NCI-H774 (cell line): ENCODE measurements around the gene NFIA.

Source experiments
- DNase-seq: peaks from one replicate; lab custom pipeline; 2025; lab: John Stamatoyannopoulos, UW

Gene NFIA

GRCh38 chr1:61183471-61184039, 101.2 kb downstream of the NFIA start:
- peak; percentile 63 for DNase-seq

DNA sequence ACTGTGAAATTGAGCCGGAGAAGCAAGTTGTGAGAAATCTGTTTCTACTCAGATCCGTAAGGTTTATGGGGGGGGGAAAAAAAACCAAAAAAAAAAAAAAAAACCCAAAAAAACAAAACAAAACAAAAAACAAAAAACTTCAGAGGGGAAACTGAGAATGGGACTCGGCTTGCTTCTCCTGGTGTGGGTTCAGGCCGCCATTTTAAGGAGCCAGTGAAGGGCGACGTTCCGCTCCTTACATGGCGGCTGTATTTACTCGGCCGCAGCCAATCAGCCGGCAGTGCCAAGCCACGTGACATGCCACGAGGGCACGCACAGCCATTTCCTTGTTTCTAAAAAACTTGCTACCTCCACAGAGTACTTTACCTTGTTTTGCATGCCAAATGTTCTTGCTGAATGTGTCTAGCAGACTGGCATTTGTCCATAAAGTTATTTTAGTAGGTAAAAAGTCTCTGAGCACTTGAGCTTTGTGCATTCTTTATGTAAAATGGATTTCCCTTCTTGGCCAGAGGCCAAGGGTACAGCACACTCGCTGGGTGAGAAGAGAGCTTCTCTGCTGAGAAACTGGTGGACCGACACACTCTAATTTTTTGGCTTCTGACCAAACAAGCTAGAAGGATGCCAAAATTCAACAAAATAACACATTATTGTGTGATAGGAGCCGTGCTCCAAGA, 101.8 kb downstream of the NFIA start:
- DNase-seq: peak; percentile 88

DNA sequence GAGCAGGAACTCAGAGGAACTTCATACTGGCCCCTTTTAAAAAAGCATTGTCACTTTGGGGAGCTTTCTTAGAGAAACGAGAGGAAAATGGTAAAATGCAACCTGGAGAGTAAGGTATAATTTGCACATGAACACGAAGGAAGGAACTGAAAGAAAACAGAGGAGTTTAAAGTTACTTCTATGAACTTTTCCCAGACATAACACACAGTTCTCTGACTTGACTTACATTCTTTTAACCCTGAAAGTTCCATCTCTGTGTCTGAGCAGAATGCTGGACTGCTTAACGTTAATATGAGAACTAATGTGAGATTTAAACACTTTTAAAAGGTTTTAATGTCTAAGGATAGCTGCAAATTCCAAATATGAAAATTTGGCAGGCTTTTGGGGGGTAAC, 102.3 kb downstream of the NFIA start:
- no peak for DNase-seq

GRCh38 chr1:61186753-61187152, 104.4 kb downstream of the NFIA start:
- DNase-seq: no peak

DNA sequence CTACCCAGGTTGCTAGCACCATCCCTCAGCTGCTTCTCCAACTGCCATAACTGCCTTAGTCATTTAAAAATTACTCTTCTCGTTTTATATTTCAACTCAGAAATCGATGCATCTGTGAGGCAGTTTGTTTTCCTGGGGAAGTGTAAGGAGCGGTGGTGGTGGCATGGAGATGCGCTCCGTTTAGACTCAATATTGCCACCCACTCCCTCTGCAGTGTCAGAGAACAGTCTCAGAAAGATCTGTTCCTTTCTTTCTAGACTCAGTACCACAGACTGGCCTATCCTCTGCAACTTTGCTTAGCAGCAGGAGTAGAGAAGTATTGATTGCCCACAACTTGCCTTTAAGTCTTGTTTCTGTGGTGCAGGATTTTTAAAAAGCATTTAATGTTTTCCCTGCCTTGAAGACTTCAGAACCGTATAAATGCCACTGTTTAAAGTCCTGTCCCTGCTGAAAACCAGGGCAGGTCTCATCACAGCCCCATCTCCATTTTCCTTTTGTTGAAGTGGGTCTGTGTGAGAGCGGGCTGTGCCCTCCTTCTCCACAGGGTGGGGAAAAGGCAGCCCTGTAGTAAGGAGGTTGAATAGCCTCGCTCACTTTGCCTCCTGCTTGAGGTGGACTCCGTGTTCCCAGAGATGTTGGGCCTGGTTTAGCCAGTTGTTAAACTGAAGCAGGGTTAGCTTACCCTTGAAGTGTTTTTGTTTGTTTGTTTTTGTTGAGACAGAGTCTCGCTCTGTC, 105.2 kb downstream of the NFIA start:
- DNase-seq: no peak

GRCh38 chr1:61190153-61190552, 107.8 kb downstream of the NFIA start:
- DNase-seq: no peak

DNA sequence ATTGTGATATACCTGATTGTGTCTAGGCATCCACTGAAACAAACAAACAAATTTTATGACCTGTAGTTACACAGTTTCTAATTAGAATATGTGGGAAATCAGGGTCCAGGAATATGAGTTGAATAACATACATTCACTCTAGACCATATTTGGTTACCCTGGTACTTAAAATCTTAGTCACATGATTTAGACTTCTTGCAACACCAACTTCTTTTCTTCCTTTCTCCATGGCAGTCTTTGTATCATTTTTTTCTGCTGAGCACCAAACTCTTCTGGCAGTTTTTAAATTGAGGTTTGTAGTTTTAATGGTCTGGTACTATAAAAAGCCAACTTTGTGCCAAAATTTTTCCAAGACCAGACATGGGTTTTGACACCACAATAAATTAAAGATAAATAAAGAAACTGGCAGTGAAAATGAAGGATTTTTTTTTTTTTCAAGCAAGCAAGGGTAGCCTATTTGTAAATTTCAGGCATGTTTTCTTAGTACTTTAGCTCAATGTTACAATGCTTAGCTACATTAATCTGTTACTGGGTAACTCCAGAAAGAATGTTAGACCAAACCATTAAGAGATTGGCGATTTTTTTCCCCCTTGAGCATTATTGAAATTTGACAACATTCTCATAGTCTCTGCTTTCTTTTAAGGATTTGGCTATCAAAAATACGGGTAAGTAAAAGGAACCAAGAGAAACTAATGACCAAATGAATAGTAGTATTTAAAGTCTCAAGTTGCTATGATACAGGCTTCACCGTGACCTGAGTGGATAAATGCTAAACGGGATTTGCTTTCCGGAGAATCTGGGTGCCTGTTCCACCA, 108.5 kb downstream of the NFIA start:
- DNase-seq: no peak

GRCh38 chr1:61191433-61191720, 109.0 kb downstream of the NFIA start:
- no peak for DNase-seq

DNA sequence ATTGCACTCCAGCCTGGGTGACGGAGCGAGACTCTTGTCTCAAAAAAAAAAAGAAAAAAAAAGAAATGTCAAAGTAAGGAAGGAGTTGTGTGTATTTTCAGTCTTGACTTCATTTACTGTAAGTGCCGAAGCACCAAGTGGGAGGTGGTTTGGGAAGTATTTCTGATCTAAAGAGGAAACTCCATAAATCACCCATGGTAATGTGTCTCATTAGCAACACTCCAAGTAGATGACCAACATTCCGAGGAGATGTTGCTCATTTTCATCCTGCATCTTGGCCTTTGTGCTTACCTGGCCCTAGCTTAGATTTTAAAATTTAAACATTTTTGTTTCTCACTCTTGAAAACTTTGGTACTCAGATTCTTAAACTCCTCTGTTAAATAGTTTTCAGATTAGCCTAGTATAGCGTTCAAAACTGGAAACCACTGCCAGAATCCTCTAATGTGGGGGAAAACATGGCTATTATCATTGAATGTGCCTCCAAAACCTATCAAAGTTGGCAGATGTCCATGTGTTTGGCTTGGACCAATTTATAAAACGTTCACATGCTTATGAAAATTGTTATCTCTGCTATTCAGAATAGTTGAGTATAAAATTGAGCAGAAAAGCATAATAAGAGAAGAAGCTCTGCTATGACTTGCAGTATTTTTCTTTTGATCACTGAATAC, 110.4 kb downstream of the NFIA start:
- DNase-seq: no peak

DNA sequence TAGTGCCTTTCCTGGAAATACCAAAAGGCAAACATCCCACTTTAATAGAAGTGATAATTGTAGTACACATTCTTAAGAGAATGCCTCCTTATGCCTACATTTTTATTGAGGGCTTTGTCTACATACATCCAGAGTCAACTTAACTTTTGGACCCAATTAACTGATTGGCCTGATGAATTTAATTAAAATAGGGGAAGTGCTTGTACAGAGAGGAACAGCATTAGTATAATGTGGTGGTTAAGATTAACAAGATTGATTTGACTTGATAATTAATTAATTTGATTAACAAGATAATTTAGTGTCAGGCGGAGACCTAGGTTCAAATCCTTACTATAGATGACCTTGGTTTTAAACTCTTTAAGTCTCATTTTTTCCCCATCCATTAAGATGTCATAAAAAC, 111.4 kb downstream of the NFIA start:
- no peak for DNase-seq

- DNase-seq: no peak
Observed at GRCh38 chr1:61198554-61198953, 116.2 kb downstream of the NFIA start.

DNA sequence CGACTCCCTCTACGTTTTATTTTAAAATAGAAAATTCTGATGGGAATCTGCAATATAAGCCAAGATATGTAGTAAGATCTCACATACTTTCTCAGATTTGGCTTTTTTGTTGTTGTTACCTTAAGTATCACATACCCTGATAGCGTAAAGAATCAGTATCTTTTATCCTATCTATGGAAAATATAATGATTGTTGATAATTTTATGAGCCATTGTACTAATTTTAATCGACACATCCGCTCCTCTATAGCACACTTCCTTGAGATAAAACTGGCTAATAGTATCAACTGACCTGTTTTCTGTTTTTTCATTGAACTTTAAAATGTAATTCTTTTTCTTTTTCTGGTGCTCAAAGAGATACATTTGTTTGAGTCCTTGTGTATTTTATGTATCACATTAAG, 118.7 kb downstream of the NFIA start:
- DNase-seq: no peak

GRCh38 chr1:61202854-61203598, 120.7 kb downstream of the NFIA start:
- DNase-seq: no peak

- DNase-seq: no peak
Observed at GRCh38 chr1:61204528-61204927, 122.2 kb downstream of the NFIA start.

DNA sequence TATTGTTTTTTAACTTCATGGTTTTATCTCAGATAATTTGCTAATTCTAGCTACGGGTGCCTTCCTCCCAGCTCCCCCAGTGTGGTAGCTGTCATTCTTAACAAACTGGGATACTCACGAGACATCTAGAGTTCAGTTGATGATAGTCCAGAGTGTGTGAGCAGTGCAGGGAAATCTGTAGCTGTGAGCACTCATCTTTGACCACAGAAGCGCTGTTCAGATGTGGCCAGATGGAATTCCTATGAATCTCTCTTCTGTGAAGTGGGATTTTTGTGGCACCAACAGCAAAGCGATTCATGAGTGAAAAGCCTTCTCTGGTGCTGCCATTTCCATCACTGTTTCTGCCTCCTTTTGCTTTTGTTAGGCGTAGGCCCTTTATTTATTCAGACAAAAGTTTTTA, 125.1 kb downstream of the NFIA start:
- DNase-seq: no peak

- no peak for DNase-seq
Observed at GRCh38 chr1:61208172-61208571, 125.8 kb downstream of the NFIA start.

DNA sequence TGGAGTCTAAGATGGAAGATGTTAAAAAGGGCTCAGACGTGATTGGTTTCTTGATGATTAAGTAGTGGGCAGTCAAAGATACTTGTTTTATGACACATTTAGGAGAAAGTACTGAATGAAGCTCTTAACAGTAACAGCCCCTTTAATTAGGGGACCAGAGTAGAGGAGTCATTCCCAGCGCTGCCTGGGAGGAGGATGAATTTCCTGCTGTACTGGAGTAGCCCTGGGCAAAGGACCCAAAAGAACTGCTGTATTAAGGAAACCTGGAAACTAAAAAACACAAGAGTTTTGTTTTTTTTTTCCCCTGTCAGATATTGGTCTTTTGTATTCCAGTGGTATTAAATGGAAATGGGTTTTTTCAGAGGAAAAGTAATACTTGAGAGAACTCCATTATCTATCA, 126.5 kb downstream of the NFIA start:
- no peak for DNase-seq

DNA sequence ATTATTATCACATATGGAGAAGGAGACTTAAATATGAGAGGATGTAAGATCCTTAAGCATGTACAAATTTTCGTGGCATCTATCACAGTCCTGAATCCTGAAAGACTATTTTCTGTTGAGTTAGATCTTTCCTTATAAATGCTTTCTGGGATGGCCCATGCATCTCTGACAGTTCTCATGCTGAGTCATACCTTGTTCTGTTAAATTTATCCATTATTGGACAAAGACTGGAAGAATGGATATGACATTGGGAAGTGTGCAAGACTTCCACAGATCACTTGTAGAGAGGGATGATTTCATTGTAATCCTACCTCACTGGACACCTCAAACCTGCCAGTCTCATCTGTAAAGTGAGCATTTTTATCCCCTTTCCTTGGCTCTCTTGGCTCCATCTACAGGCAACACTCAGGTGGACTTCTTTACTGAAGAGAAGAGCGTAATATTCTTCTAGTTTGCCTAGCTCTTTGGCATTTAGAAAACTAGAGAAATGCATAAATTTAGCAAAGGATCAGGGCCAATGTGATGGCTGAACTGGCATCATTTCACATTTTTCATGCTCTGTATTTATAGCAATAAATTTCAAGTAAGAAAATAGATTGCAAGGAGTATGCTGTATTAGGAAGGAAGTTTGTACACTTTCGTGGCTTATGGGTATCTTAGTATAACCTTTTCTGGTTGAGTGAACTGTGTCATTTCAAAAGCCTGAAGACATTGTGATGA, 128.2 kb downstream of the NFIA start:
- DNase-seq: no peak

- DNase-seq: no peak
Observed at GRCh38 chr1:61213245-61214011, 131.1 kb downstream of the NFIA start.

GRCh38 chr1:61215119-61215518, 132.8 kb downstream of the NFIA start:
- DNase-seq: no peak
